GM19395 (cell line): ENCODE measurements around the gene SMG6.

Experiments used
- ATAC-seq: cut with Tn5 transposase; IDR thresholded peaks from one replicate; pipeline ENCODE4 v1.9.1; 2021; ENCODE audit warnings: mild to moderate bottlenecking, moderate library complexity; ENCODE audit not compliant: unreplicated experiment

The SMG6 gene

DNA sequence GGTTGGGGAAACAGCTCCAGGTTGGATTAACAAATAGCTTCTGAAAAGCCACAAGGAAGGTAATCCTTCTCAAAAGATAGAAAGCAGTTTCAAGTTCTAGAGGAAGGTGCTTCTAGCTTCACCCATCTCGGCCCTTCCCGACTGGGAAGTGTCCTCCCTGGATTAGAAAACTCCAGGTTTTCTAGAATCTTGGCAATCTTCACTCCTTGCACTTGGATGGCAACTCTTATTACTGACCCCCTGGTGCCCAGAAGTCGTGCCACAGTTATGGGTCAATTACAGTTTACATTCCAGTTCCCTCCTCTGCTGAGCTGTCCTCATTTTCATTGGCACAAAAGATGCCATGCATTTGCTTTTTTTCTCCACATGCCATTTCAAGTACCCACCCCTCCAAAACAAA is 65.6 kb downstream of the SMG6 start:
- no peak for ATAC-seq

- no peak for ATAC-seq
Observed at GRCh38 chr17:2237521-2237921, 66.1 kb downstream of the SMG6 start.

DNA sequence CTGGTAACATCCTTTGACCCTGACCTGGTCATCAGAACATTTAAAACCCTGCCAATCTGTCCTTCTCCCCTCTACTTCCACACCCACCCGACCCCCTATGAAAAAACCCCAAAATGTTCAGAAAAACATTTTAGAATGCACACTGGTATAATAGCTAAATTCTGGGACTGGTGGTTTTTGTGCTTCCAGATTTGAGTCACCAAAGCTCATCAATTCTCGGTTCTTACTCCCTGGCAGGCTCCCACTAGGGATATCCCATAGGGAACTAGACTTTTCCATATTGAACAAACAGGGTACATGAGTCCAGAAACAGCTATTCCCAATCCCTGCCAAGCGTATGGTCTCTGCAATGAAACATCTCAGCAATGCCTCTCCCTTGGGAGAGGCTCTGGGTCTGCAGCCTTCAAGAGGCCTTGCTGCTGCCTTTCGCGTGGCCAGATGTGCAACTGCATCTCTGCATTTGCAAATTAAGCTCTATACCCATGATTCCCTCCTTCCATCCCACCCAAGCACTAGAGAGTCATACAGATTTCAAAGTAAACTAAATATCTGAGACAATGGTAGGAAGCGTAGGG is 67.7 kb downstream of the SMG6 start:
- ATAC-seq = no peak

GRCh38 chr17:2235265-2235664 is 68.3 kb downstream of the SMG6 start:
- ATAC-seq = no peak

- no peak for ATAC-seq
Observed at GRCh38 chr17:2233441-2233947, 70.1 kb downstream of the SMG6 start.

DNA sequence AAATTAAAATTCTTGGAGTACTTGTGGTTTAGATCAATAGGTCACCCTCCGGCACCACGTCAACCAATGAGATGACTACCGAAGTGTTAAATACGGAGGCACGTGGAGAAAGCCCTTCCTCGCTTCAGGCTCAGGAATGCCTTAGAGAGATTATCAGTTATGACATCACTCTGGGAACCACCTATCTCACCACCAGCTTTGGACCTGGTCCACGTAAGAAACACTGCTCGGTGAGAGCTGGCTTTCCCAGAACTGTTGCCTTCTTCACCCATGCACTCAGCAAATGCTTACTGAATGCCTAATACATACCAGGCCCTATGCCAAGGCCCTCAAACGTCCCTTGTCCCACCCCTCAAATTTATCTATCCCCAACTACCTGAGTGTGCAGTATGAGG is 71.3 kb downstream of the SMG6 start:
- no peak for ATAC-seq

DNA sequence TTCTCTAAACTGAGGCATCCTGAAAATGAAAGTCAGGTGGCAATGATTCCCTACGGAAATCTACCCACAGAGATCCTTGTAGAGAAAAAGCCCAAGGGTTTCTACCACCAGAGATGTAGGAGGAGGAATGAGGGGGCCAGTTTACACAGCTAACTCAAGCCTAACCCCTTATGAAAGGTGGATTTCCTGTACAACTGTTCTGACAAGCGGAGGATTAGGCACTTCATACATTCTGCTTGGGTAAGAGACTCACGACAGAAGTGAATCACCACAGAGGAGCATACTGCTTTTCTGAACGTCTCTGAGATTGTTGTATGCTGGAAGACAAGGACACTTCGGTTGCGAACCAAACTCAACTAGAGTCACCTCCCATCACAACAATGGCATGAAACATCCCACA is 72.7 kb downstream of the SMG6 start:
- ATAC-seq = no peak

GRCh38 chr17:2227025-2227699 is 76.4 kb downstream of the SMG6 start:
- no peak for ATAC-seq

DNA sequence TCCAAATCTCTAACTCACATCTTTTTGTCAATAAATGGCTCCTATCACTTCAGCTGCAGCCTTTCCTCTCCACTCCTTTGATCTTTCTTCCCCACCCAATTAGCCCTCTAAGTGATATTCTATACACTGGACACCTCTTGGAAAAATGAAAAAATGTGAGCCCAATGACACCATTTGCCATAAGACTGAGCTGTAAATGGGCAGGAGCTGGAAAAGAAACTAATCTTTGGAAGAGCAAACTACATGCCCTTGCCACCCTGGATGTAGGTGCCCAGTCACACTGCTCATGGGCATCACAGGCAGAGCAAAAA is 80.0 kb downstream of the SMG6 start:
- no peak for ATAC-seq

GRCh38 chr17:2222901-2223616 is 80.5 kb downstream of the SMG6 start:
- ATAC-seq = no peak

DNA sequence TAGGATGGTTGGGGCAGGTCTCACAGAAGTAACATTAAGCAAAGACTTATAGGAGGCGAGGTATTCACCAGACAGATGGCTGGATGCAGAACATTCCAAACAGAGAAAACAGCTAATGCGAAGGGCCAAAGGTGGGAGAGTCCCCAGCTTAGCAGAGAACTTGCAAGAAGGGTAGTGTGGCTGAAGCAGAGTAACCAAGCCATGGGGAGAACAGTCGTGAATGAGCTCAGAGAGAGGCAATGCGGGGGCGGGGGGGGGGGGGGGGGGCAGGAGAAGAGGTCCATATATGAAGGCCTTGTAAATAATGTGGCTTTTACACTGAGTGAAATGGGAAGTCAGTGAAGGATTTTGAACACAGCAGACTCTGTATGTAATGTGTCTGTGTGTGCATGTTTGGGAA is 81.3 kb downstream of the SMG6 start:
- no peak for ATAC-seq

GRCh38 chr17:2218426-2218825 is 85.2 kb downstream of the SMG6 start:
- no peak for ATAC-seq

GRCh38 chr17:2215616-2216364 is 87.8 kb downstream of the SMG6 start:
- peak; percentile 91 for ATAC-seq

DNA sequence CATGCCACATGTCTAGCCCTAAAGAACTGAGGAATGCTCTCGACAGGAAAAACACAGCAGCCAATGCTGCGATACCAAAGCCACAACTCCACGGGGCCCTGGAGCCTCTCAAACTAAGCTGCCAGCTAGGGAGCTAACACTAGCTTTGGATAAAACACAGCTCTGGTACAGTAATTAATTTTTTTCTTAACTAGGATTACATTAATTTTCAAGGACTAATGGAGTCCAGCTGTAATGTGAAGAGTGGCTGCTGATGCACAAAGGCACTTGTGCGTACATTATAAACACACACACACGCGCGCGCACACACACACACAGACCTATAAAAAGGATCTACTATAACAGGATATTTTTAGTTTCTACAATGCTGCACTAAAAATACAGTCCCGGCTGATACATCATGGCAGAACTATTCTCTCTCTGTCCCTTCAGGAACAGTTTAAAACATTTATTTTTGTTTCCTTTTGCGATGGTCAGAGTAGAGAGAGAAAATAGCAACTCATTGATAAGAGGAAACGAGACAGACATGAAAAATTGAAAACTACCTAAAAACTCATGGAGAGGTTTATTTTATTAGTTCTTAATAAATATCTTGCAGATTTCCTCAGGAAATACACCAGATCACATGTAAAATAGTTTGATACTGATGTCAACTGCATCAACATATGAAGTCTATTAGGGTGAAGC is 88.5 kb downstream of the SMG6 start:
- ATAC-seq = no peak

- no peak for ATAC-seq
Observed at GRCh38 chr17:2214047-2214928, 89.3 kb downstream of the SMG6 start.

DNA sequence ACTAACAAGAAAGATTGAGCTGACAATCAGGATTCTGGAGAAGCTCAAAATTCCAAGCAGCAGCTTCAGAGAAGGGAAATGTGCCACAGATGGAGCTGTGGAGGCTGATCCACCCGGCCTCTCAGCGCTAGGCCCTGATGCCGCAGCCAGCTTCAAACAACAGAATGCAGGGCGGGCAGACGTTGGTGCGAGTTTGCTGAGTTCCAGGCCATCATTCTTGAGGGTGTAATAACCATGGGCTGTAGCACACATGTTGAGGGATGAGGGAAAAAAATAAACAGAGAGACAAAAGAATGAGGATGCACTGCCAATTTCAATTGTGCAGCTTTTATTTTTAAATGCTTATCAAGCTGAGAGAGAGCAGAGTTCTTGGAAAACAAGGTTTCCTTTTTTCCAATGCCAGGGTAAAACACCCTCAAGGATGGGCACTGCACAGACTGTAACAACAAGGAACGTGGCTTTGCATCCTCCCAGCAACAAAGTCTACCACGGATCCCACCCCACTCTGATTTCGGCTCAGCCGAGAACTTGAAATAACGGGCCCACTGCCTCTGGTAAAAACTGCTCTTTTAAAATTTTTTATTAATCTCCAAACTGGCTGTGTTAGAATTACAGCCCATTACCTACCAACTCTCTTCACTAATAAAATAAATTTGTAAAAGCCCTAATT is 90.2 kb downstream of the SMG6 start:
- ATAC-seq = no peak

DNA sequence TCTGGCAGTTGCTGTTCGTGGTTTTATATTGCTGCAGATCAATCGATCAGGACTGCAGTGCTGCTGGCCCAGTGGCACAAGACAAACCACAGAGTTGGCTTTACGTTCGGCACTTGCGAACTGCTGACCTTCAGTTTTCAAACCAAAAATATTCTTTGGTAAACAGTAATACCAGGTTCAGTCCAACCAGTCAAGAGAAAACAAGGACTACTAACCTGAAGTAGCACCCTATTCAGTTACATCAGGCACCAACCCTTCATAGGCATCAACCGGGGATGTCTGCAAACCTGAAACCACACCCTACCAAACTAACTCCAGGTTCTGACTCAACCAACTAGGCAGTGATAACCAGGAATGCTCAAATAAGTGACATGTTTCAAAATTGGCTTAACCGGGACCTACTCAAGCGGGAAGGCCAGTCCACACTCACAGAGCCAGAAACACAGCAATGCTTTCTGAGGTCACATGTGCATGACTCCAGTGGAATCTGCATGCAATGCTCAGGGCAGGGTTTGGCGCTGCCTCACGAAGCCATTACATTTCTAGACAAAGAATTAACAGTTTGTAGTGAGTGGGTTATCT is 91.1 kb downstream of the SMG6 start:
- ATAC-seq = no peak

- ATAC-seq = no peak
Observed at GRCh38 chr17:2211661-2212399, 91.8 kb downstream of the SMG6 start.
